Measurements from ENCODE around the gene PDE6D.
"Not testable (repeated sequence)": the region's sequence is repeated elsewhere in the genome, so short reads cannot be mapped to it uniquely, and the experiment has no call there.

The PDE6D gene

GRCh38 chr2:231769170-231770136 is 11.6 kb downstream of the PDE6D start:
- DNase-seq, result no peak

- DNase-seq, result no peak
Measured at GRCh38 chr2:231765496-231765929, 15.6 kb downstream of the PDE6D start.

- DNase-seq, result no peak
Measured at GRCh38 chr2:231764760-231765159, 16.3 kb downstream of the PDE6D start.

GRCh38 chr2:231764124-231764523 is 17.0 kb downstream of the PDE6D start:
- no peak for DNase-seq

- no peak for DNase-seq
Measured at GRCh38 chr2:231761735-231762134, 19.3 kb downstream of the PDE6D start.

- DNase-seq, result no peak
Measured at GRCh38 chr2:231752061-231752460, 29.0 kb downstream of the PDE6D start.

GRCh38 chr2:231751042-231751815 is 29.9 kb downstream of the PDE6D start:
- DNase-seq, result no peak

GRCh38 chr2:231749016-231749415 is 32.1 kb downstream of the PDE6D start:
- DNase-seq, result not testable (repeated sequence)

GRCh38 chr2:231748153-231748896 is 32.8 kb downstream of the PDE6D start:
- DNase-seq, result not testable (repeated sequence)

- no peak for DNase-seq
Measured at GRCh38 chr2:231745303-231746038, 35.6 kb downstream of the PDE6D start.

- DNase-seq, result no peak
Measured at GRCh38 chr2:231743376-231744116, 37.5 kb downstream of the PDE6D start.

- no peak for DNase-seq
Measured at GRCh38 chr2:231737761-231738160, 43.3 kb downstream of the PDE6D start.

- DNase-seq, result no peak
Measured at GRCh38 chr2:231732604-231733003, 48.5 kb downstream of the PDE6D start.

GRCh38 chr2:231727621-231728020 is 53.5 kb downstream of the PDE6D start:
- no peak for DNase-seq

- no peak for DNase-seq
Measured at GRCh38 chr2:231726276-231726675, 54.8 kb downstream of the PDE6D start.

- DNase-seq, result no peak
Measured at GRCh38 chr2:231725476-231725875, 55.6 kb downstream of the PDE6D start.

- DNase-seq, result no peak
Measured at GRCh38 chr2:231722721-231723307, 58.3 kb downstream of the PDE6D start.

- DNase-seq, result peak; percentile 21
Measured at GRCh38 chr2:231720987-231721966, 59.8 kb downstream of the PDE6D start.

- DNase-seq, result no peak
Measured at GRCh38 chr2:231720292-231720986, 60.6 kb downstream of the PDE6D start.

Measured in activated CD4-positive, alpha-beta T cell treated with anti-CD3 and anti-CD28 coated beads, Interleukin-2, Interleukin-6, amounts not matched to agents 100 ng/mL and 50 ng/mL, durations not matched to agents 16 hours and 8 hours (primary cell).